GM12873 (cell line): ENCODE data around the gene RALGAPB.

Experiments
- TF ChIP-seq, protein P1 (sequence below): IDR thresholded peaks from 2 replicates; pipeline ENCODE4 v1.5.1; 2012; ENCODE audit warnings: low read depth, mild to moderate bottlenecking, moderate library complexity, low read length, control low read depth; ENCODE audit not compliant: insufficient read depth; ENCODE audit errors: missing control alignments

The RALGAPB gene

DNA sequence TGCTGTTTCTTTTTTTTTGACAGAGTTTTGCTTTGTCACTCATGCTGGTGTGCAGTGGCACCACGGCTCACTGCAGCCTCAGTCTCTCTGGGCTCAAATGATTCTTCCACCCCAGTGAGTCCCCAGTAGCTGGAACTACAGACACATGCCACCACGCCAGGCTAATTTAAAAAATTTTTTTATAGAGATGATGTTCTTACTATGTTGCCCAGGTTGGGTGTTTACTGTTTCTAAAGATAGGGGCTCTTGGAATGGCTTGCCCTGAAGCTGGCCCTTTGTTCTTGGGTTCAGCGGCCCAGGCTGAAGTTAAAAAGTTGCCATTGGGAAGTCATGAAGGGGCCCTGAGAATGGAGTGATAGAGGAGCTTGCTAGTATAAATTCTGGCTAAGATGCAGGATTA lies 16.5 kb downstream of the RALGAPB start:
- TF ChIP-seq, protein P1, sequence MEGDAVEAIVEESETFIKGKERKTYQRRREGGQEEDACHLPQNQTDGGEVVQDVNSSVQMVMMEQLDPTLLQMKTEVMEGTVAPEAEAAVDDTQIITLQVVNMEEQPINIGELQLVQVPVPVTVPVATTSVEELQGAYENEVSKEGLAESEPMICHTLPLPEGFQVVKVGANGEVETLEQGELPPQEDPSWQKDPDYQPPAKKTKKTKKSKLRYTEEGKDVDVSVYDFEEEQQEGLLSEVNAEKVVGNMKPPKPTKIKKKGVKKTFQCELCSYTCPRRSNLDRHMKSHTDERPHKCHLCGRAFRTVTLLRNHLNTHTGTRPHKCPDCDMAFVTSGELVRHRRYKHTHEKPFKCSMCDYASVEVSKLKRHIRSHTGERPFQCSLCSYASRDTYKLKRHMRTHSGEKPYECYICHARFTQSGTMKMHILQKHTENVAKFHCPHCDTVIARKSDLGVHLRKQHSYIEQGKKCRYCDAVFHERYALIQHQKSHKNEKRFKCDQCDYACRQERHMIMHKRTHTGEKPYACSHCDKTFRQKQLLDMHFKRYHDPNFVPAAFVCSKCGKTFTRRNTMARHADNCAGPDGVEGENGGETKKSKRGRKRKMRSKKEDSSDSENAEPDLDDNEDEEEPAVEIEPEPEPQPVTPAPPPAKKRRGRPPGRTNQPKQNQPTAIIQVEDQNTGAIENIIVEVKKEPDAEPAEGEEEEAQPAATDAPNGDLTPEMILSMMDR = no peak

DNA sequence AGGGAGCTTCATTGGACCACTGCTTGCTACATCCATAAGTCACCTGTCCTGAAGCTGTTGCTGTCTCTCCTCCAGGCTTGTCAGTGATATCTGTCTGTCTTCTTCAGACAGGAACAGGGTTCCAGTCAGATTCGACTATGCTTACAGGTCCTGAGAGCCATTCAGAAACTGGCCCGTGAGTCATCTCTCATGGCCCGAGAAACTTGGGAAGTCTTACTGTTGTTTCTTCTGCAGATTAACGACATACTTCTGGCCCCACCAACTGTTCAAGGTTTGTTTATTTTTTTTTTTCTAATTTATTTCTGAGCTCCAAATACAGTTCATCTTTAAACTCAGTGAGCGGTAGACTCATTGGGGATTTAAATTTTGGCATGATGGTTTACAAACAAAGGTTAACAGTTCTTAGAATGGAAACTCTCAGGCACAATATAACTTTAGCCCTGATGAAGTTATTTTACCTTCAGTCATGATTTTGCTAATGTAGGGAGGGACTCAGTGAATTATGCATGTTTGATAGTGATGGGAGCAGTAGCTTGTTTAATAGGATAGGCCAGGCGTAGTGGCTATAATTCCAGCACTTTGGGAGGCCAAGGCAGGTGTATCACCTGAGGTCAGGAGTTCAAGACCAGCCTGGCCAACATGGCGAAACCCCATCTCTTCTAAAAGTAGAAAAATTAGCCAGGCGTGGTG lies 24.7 kb downstream of the RALGAPB start:
- TF ChIP-seq, protein P1 = no peak

DNA sequence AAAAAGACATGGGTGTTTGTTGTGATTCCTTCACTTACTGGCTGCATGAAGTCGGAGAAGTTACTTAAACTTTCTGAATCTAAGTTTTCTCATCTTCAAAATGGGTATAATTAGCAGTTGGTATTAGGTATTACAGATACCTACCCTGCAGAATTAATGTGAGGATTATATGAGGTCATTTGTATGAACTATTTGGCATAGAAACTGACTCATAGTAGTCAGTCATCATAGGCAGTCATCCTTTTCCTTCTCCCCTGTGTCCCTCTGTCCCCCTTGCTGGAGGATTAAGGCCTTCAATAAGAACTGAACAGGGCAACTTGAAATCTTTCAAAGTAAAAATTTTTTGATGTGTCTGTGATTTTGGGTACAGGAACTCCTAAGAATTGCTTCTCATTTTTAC lies 26.3 kb downstream of the RALGAPB start:
- TF ChIP-seq, protein P1 = no peak

DNA sequence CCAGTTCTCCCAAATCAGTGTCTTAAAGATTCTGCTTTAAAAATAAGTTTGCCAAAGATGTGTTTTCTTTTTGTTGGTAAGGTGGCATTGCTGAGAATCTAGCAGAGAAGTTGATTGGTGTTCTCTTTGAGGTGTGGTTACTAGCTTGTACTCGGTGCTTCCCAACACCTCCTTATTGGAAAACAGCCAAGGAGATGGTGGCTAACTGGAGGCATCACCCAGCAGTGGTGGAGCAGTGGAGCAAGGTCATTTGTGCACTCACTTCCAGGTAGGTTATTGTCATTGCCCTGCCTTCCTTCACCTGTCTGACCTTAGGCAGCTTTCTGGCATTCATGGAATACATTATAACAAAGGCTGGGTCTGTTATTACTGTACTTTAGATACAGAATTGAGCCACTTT lies 26.7 kb downstream of the RALGAPB start:
- TF ChIP-seq, protein P1 = no peak

DNA sequence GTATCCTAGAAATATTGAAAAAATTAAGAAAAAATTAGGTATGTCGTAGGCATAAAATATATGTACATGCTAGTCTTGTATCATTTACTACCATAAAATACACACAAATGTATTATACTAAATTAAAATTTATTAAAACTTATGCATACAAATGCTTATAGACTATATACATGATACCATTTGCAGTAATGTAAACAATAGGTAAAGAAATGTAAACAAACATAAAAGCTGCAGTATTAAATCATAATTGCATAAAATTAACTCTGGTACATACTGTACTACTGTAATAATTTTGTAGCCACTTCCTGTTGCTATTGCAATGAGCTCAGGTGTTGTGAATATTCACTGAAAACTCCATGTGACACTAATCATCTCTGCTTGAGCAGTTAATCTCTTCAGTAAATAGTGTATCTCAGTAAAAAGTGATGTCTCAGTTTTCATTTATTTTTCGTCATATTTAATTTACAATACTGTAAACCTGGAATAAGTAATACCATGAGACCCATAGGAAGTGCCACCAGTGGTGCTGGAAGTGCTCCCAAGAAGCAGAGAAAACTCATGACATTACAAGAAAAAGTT lies 29.3 kb downstream of the RALGAPB start:
- TF ChIP-seq, protein P1 = no peak

DNA sequence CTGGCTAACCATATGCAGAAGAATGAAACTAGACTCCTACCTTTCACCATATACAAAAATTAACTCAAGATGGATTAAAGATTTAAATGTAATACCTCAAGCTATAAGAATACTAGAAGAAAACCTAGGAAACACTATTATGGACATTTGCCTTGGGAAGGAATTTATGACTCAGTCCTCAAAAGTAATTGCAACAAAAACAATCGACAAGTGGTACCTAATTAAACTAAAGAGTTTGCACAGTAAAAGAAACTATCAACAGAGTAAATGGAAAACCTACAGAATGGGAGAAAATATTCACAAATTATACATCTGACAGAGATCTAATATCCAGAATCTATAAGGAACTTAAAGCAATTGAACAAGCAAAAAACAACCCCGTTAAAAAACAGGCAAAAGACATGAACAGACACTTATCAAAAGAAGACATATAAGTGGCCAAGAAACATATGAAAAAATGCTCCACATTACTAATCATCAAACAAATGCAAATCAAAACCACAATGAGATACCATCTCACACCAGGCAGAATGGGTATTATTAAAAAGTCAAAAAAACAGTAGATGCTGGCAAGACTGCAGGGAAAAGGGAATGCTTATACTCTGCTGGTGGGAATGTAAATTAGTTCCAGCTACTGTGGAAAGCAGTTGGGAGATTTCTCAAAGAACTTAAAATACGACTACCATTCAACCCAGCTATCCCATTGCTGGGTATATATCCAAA lies 31.9 kb downstream of the RALGAPB start:
- TF ChIP-seq, protein P1 = no peak

DNA sequence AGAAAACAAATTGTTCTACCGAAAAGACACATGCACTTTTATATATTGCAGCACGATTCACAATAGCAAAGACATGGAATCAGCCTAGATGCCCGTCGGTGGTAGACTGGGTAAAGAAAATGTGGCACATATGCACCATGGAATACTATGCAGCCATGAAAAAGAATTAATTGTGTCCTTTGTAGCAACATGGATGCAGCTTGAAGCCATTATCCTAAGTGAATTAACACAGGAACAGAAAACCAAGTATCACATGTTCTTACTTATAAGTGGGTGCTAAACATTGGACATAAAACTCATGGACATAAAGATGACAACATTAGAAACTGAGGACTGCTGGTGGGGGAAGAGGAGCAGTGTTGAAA lies 32.4 kb downstream of the RALGAPB start:
- TF ChIP-seq, protein P1 = no peak
